SK-N-MC (cell line): ENCODE data around the gene NOXA1.

Source experiments
- EZH2 ChIP-seq: fragments of 200-600 bp; sonication (generic); IDR thresholded peaks from one replicate; pipeline ENCODE4 v1.6.1; 2017; ENCODE audit warnings: antibody characterized with exemption
- FOXP2 ChIP-seq: optimal IDR thresholded peaks from 2 replicates; pipeline ENCODE3; 2011; ENCODE audit warnings: mild to moderate bottlenecking, moderate library complexity; ENCODE audit not compliant: insufficient read depth; ENCODE audit errors: extremely low read length, control extremely low read depth
- POLR2AphosphoS5 ChIP-seq: IDR thresholded peaks from 2 replicates; pipeline ENCODE4 v1.6.1; 2012; ENCODE audit warnings: mild to moderate bottlenecking, low read depth, low read length, borderline replicate concordance

- TF ChIP-seq FOXP2 (no peak), EZH2 (no peak), POLR2AphosphoS5 (no peak)
Observed at GRCh38 chr9:137453643-137454081, 30.5 kb downstream of the NOXA1 start.
